Osteocyte (in vitro differentiated cells): Measurements from ENCODE around the gene PEAR1. TPM values are rescaled to one million over a fixed set of nuclear protein-coding genes. Genes with fewer than 3 reads are reported as not detected.

Experiments used
- DNase-seq: peaks from one replicate; pipeline ENCODE4 v3.0.0; 2021; ENCODE audit warnings: mixed read lengths; ENCODE audit not compliant: unreplicated experiment; ENCODE audit errors: extremely low spot score
- H3K27ac Mint-ChIP-seq: one replicate; pipeline ENCODE4 v1.8.0; 2021; ENCODE audit warnings: mild to moderate bottlenecking, mixed read lengths; ENCODE audit not compliant: unreplicated experiment
- H3K27me3 Mint-ChIP-seq: one replicate; pipeline ENCODE4 v1.8.0; 2021; ENCODE audit warnings: mixed read lengths; ENCODE audit not compliant: unreplicated experiment
- H3K36me3 Mint-ChIP-seq: one replicate; pipeline ENCODE4 v1.8.0; 2021; ENCODE audit warnings: mixed read lengths; ENCODE audit not compliant: unreplicated experiment
- H3K4me1 Mint-ChIP-seq: one replicate; pipeline ENCODE4 v1.8.0; 2021; ENCODE audit warnings: mixed read lengths; ENCODE audit not compliant: unreplicated experiment
- H3K4me3 Mint-ChIP-seq: one replicate; pipeline ENCODE4 v1.8.0; 2021; ENCODE audit warnings: mild to moderate bottlenecking, moderate library complexity, mixed read lengths; ENCODE audit not compliant: unreplicated experiment
- H3K9me3 Mint-ChIP-seq: one replicate; pipeline ENCODE4 v1.8.0; 2021; ENCODE audit warnings: mixed read lengths; ENCODE audit not compliant: unreplicated experiment
- total RNA-seq: library from RNA; stranded (reverse); gene quantifications from 2 replicates; pipeline ENCODE4 v1.2.1, GENCODE V29; 2021
- TF ChIP-seq, protein P1 (sequence below): fragments of 200-600 bp; sonication (generic); IDR thresholded peaks from 2 replicates; pipeline ENCODE4 v1.5.0; 2021; ENCODE audit warnings: antibody characterized with exemption, mild to moderate bottlenecking, moderate library complexity

Gene PEAR1
- total RNA-seq, 1 donor from 2014 or later: 27.4 TPM

DNA sequence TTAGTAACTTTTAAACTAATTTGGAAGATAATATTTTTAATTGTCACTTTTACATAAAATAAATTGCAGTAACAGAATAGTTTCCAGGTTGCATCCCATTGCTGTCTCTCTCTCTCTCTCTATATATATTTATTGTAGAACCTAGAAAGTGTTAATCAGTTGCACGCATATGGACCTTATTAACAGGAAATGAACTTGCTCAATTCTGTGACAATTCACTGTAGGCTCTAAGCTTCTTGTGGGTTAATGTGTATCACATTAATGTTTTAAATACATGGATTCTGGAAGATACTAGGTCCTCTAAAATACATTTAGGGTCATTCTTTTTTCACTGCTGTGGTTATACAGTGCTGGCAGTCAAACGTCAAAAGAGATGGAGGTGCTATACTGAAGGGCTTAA lies 60.1 kb downstream of the PEAR1 start:
- Mint-ChIP-seq H3K36me3 (peaks cover 54% of the 10 kb centered on the region), H3K4me1 (no peaks in the 10 kb centered on the region), H3K4me3 (no peak overlapping the region), H3K9me3 (no peaks in the 10 kb centered on the region), H3K27ac (no peak overlapping the region), H3K27me3 (no peaks in the 10 kb centered on the region)
- DNase-seq: no peak
- TF ChIP-seq, protein P1, sequence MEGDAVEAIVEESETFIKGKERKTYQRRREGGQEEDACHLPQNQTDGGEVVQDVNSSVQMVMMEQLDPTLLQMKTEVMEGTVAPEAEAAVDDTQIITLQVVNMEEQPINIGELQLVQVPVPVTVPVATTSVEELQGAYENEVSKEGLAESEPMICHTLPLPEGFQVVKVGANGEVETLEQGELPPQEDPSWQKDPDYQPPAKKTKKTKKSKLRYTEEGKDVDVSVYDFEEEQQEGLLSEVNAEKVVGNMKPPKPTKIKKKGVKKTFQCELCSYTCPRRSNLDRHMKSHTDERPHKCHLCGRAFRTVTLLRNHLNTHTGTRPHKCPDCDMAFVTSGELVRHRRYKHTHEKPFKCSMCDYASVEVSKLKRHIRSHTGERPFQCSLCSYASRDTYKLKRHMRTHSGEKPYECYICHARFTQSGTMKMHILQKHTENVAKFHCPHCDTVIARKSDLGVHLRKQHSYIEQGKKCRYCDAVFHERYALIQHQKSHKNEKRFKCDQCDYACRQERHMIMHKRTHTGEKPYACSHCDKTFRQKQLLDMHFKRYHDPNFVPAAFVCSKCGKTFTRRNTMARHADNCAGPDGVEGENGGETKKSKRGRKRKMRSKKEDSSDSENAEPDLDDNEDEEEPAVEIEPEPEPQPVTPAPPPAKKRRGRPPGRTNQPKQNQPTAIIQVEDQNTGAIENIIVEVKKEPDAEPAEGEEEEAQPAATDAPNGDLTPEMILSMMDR: no peak

DNA sequence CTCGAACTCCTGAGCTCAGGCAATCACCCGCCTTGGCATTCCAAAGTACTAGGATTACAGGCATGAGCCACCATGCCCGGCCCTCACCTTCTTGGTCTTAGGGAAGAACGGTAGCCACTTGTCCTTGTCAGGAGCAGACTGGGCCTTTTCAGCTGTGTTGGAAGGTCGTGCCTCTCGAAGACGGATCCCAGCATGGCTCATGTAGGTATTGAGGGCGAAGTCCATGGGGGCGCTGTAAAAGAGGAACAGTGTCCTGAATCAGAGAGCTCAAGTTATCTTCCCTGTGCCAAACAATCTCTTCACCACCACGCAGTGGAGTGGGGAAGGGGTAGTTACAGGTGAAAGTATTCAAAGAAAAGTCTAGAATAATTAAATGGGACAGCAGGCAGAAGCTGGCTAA lies 62.8 kb downstream of the PEAR1 start:
- Mint-ChIP-seq H3K27ac (no peak overlapping the region), H3K9me3 (no peaks in the 10 kb centered on the region), H3K36me3 (peaks cover 48% of the 10 kb centered on the region), H3K4me3 (no peak overlapping the region), H3K27me3 (no peaks in the 10 kb centered on the region), H3K4me1 (peaks cover 2% of the 10 kb centered on the region)
- DNase-seq: no peak
- TF ChIP-seq, protein P1: no peak

GRCh38 chr1:156957634-156958033 lies 64.1 kb downstream of the PEAR1 start:
- no peaks in the 10 kb centered on the region for H3K9me3 Mint-ChIP-seq
- H3K27ac Mint-ChIP-seq: no peak overlapping the region
- H3K36me3 Mint-ChIP-seq: peaks cover 50% of the 10 kb centered on the region
- H3K27me3 Mint-ChIP-seq: no peaks in the 10 kb centered on the region
- DNase-seq: no peak
- H3K4me3 Mint-ChIP-seq: no peak overlapping the region
- peaks cover 2% of the 10 kb centered on the region for H3K4me1 Mint-ChIP-seq
- TF ChIP-seq, protein P1: no peak

GRCh38 chr1:156958247-156958714 lies 64.8 kb downstream of the PEAR1 start:
- H3K27ac Mint-ChIP-seq: no peak overlapping the region
- H3K36me3 Mint-ChIP-seq: peaks cover 55% of the 10 kb centered on the region
- H3K4me3 Mint-ChIP-seq: no peak overlapping the region
- peaks cover 2% of the 10 kb centered on the region for H3K4me1 Mint-ChIP-seq
- H3K27me3 Mint-ChIP-seq: no peaks in the 10 kb centered on the region
- TF ChIP-seq, protein P1: no peak
- DNase-seq: no peak
- H3K9me3 Mint-ChIP-seq: no peaks in the 10 kb centered on the region

GRCh38 chr1:156959414-156959813 lies 65.9 kb downstream of the PEAR1 start:
- Mint-ChIP-seq H3K27ac (no peak overlapping the region), H3K4me1 (peaks cover 5% of the 10 kb centered on the region), H3K36me3 (peaks cover 58% of the 10 kb centered on the region), H3K27me3 (no peaks in the 10 kb centered on the region), H3K9me3 (no peaks in the 10 kb centered on the region), H3K4me3 (no peak overlapping the region)
- no peak for DNase-seq
- TF ChIP-seq, protein P1: no peak
